Stimulated activated CD8-positive, alpha-beta memory T cell treated with anti-CD3 and anti-CD28 coated beads, Interleukin-7, amount 100 ng/mL, for 1 hour (primary cell): ENCODE measurements around the gene SYNGR2.

ENCODE experiments used
- DNase-seq, 2 donors: peaks; one replicate each; pipeline ENCODE4 v3.0.0-alpha.2; 2020; ENCODE audit warnings: low read depth in 2 of 2

Gene SYNGR2

DNA sequence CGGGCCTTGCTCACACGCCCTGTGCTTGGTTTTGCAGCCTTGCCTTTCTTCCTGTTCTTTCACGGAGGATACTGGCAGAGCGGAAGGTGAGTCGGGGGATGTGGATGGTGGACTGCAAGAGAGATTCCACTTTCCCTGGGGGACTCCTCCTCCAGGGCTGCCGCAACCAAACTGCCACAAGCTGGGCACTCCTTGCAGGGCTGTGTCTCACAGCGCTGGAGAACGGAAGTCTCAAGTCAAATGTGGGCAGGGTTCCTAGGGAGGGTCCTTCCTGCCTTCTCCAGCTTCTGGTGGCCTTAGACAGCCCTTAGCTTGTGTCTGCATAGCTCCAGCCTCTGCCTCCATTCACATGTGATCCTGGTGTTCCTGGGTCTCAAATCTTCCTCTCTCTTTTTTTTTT is 34.3 kb downstream of the SYNGR2 start:
- no peak for DNase-seq

DNA sequence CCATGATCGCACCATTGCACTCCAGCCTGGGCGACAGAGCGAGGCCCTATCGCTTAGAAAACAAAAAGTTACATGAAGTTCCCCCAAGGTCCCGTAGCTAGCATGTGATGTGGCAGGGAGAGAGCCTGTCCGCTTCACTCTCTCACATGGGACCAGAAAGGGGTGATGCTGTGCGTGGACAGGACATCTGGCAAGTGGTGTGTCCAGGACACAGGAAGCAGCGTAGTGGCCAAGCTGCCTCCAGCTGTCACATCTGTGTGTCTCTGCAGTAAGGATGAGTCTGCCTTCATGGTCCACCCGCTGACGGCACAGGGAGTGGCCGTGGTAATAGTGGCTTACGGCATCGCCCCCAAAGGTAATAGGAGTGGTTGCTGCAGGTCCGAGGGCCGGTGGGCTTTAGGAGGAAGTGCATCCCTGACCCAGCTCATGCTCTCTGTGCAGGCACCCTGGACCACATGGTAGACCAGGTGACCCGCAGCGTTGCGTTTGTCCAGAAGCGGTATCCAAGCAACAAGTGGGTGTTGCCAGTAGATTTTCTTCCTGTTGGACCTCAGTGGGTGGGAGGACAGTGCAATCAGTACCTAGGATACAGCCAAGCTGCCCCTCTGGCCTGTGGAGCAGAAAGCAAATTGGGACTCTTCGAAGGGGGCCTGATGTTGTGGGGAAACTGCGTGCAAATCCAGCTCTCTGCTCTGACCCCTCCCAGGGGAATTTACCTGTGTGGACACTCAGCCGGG is 36.2 kb downstream of the SYNGR2 start:
- no peak for DNase-seq

- no peak for DNase-seq
Observed at GRCh38 chr17:78205124-78205775, 36.9 kb downstream of the SYNGR2 start.

GRCh38 chr17:78206298-78206697 is 37.9 kb downstream of the SYNGR2 start:
- no peak for DNase-seq

DNA sequence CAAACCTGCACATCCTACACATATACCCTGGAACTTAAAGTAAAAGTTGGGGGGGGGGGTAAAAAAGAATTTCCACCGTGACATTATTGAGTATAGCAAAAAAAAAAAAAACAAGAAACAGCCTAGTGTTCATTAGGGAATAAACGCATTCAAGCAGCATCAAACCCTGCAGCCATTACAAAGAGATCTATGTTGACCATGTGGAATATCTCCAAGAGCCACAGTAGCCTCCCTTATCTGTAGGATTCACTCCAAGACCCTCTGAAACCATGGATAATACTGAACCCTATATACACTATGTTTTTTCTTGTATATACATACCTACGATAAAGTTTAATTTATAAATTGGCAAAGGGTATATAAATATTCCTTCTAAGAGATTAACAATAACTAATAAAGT is 40.1 kb downstream of the SYNGR2 start:
- DNase-seq: no peak

DNA sequence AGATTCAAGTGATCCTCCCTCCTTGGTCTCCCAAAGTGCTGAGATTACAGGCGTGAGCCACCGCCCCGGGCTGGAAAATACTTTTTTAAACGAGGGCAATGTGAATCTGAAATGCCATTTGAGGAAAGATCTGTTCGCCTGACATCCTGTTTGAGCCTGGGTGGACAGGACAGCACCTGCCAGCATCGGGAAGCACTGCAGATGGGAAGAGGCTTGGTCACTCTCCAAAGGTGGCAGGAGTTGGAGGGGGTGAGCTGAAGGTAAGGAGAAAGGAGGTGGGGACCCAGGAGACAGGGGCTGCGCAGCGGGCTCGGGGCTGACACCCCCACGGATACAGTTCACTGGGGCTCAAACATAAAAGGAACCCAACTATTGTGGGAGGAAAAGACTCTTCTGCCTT is 41.7 kb downstream of the SYNGR2 start:
- DNase-seq: no peak

- DNase-seq: no peak
Observed at GRCh38 chr17:78211032-78211431, 42.7 kb downstream of the SYNGR2 start.

DNA sequence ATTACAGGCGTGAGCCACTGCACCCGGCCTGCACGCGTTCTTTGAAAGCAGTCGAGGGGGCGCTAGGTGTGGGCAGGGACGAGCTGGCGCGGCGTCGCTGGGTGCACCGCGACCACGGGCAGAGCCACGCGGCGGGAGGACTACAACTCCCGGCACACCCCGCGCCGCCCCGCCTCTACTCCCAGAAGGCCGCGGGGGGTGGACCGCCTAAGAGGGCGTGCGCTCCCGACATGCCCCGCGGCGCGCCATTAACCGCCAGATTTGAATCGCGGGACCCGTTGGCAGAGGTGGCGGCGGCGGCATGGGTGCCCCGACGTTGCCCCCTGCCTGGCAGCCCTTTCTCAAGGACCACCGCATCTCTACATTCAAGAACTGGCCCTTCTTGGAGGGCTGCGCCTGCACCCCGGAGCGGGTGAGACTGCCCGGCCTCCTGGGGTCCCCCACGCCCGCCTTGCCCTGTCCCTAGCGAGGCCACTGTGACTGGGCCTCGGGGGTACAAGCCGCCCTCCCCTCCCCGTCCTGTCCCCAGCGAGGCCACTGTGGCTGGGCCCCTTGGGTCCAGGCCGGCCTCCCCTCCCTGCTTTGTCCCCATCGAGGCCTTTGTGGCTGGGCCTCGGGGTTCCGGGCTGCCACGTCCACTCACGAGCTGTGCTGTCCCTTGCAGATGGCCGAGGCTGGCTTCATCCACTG is 45.8 kb downstream of the SYNGR2 start, which contains the start of gene BIRC5:
BIRC5 (plus strand) TSS at position 238 of the 690 bp plus-strand sequence; CDS start at position 302, 64 bp downstream.
- DNase-seq: peak; percentile 79 to 83

- no peak for DNase-seq
Observed at GRCh38 chr17:78214706-78215061, 46.3 kb downstream of the SYNGR2 start.

GRCh38 chr17:78219396-78220150 is 51.2 kb downstream of the SYNGR2 start:
- DNase-seq: no peak
